ENCODE data around the gene IFRD2. TPM values are rescaled to one million over a fixed set of nuclear protein-coding genes. Genes with fewer than 3 reads are reported as not detected.
A peak's percentile ranks its signal among the peaks of the same experiment; 100 is the strongest.

Gene IFRD2
- total RNA-seq, 2 donors from 2014 or later: 56.3 to 62.1 TPM

GRCh38 chr3:50260027-50260941 lies 31.9 kb downstream of the IFRD2 start:
- Mint-ChIP-seq H3K27me3 (ENCODE audit: low read depth) (no peaks in the 10 kb centered on the region), H3K36me3 (ENCODE audit: insufficient read depth in 2 of 2) (peaks cover 11 to 14% of the 10 kb centered on the region in 2 donors), H3K4me3 (peak overlapping the region; percentile 63 to 67), H3K27ac (no peak overlapping the region), H3K9me3 (peaks cover 0 to 3% of the 10 kb centered on the region in 2 donors), H3K4me1 (ENCODE audit: low read depth) (peaks cover 15% of the 10 kb centered on the region)
- ATAC-seq (replicated peaks in 1 of 2): peak; percentile 96
- peak; percentile 90 to 96 for DNase-seq

DNA sequence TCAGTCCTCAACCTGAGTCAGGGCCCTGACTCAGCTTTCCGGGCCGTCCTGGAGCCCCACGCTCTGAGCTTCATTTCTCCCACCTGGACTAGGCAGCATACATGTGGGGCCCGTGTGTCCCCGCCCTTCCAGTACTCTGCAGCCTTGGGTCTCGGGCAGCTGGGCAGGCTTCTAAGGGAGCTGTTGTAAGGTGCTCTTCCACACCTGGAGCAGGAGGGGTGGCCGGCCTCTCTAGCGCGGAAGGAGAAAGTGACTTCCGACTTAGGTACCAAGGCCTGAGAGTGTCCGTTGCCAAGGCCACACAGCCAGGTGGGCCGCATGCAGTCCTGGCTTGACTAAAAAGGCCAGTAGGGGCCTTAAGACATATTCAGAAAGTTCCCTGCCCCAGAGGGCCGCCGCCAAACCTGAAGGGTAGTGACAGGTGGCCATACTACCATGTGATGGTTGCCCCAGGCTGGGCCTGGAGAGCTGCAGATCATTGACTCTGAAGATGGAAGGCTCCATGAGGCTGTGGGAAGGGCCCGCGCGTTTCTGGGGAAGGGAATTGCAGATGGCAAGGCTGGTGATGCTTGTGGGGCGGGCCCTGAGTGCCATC lies 32.7 kb downstream of the IFRD2 start:
- DNase-seq: no peak
- peaks cover 15% of the 10 kb centered on the region for H3K4me1 Mint-ChIP-seq (ENCODE audit: low read depth)
- no peak overlapping the region for H3K27ac Mint-ChIP-seq
- H3K4me3 Mint-ChIP-seq: peak overlapping the region; percentile 56 to 67
- no peaks in the 10 kb centered on the region for H3K27me3 Mint-ChIP-seq (ENCODE audit: low read depth)
- H3K9me3 Mint-ChIP-seq: peaks cover 0 to 3% of the 10 kb centered on the region in 2 donors
- H3K36me3 Mint-ChIP-seq (ENCODE audit: insufficient read depth in 2 of 2): peaks cover 11 to 14% of the 10 kb centered on the region in 2 donors
- ATAC-seq (replicated peaks in 1 of 2): peak; percentile 14 to 26

DNA sequence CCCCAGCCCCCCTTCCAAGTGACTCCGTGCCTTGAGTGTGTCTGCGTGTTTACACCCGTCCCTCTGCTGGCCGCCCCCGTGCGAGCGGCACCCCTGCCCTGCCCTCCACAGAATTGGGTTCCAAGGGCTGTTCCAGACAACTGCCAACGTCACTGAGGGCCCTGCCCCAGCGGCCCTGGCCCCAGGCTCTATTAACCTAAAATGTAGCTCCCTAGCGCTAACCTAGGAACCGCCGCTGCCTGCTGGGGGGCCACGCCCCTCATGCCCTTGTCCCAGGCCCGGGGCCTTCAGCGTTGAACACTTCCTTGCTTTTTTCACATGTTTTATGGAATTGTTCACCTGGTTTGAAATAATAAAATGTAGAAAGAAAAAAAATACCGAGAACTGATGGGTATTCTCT lies 33.2 kb downstream of the IFRD2 start:
- Mint-ChIP-seq H3K36me3 (ENCODE audit: insufficient read depth in 2 of 2) (peaks cover 11 to 14% of the 10 kb centered on the region in 2 donors), H3K27ac (no peak overlapping the region), H3K9me3 (peaks cover 0 to 3% of the 10 kb centered on the region in 2 donors), H3K4me1 (ENCODE audit: low read depth) (peaks cover 15% of the 10 kb centered on the region), H3K4me3 (peak overlapping the region; percentile 29 to 34), H3K27me3 (ENCODE audit: low read depth) (no peaks in the 10 kb centered on the region)
- DNase-seq (no peak), ATAC-seq (replicated peaks in 1 of 2) (no peak)

- Mint-ChIP-seq H3K9me3 (peaks cover 0 to 3% of the 10 kb centered on the region in 2 donors), H3K4me1 (ENCODE audit: low read depth) (peaks cover 22% of the 10 kb centered on the region), H3K4me3 (no peak overlapping the region), H3K27me3 (ENCODE audit: low read depth) (no peaks in the 10 kb centered on the region), H3K36me3 (ENCODE audit: insufficient read depth in 2 of 2) (peaks cover 12 to 16% of the 10 kb centered on the region in 2 donors), H3K27ac (no peak overlapping the region)
- DNase-seq (no peak), ATAC-seq (replicated peaks in 1 of 2) (no peak)
These were observed 34.1 kb downstream of the IFRD2 start for GRCh38 chr3:50258029-50258680.

DNA sequence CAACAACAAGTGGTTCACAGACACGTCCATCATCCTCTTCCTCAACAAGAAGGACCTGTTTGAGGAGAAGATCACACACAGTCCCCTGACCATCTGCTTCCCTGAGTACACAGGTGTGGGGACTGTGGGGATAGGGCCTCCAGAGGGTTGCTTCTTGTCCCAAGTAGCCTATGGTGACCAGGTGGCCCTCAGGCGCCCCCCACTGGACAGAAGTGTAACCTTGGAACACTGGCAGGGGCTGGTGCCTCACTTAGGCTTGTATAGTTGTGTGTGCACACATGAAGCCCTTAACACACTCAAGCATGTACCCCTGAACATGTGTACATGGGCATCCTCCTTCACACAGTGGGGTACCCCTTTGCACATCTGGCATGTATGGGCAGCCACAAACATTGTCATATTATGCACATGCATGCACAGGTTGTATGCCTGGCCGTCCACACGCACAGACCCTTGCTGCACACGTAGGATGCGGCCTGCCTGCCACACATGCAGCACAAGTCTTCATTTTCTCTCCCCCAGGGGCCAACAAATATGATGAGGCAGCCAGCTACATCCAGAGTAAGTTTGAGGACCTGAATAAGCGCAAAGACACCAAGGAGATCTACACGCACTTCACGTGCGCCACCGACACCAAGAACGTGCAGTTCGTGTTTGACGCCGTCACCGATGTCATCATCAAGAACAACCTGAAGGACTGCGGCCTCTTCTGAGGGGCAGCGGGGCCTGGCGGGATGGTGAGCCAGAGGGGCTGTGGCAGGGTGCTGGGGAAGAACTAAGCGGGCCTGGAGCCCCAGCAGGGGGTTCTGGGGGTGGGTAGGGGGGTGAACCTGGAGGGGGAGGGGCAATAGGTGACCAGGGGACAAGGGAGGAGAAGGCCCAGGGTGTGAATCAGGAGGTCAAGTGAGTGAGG lies 35.0 kb downstream of the IFRD2 start:
- no peaks in the 10 kb centered on the region for H3K27me3 Mint-ChIP-seq (ENCODE audit: low read depth)
- H3K4me3 Mint-ChIP-seq: no peak overlapping the region
- no peak overlapping the region for H3K27ac Mint-ChIP-seq
- ATAC-seq (replicated peaks in 1 of 2) (no peak), DNase-seq (peak in 1 of 2 donors; percentile 50)
- peaks cover 0 to 3% of the 10 kb centered on the region in 2 donors for H3K9me3 Mint-ChIP-seq
- H3K4me1 Mint-ChIP-seq (ENCODE audit: low read depth): peaks cover 22% of the 10 kb centered on the region
- H3K36me3 Mint-ChIP-seq (ENCODE audit: insufficient read depth in 2 of 2): peaks cover 12 to 16% of the 10 kb centered on the region in 2 donors

DNA sequence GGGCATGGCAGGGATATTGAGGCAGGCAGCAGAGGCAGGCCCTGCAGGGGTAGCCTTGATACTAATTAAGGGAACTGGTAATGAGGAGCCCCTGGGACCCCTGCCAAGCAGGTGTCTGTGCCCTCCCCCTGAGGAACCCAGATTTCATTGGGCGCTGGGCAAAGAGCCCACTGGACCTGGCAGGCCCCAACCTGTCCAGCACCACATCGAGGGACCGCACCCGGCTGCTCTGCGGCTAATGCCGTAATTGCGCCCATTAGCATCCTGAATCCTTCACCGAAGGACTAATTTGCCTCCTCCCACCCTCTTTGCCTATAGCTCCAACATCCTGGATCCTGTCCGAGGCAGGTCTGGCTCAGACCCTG lies 37.0 kb downstream of the IFRD2 start:
- peaks cover 18 to 20% of the 10 kb centered on the region in 2 donors for H3K36me3 Mint-ChIP-seq (ENCODE audit: insufficient read depth in 2 of 2)
- no peaks in the 10 kb centered on the region for H3K27me3 Mint-ChIP-seq (ENCODE audit: low read depth)
- ATAC-seq (replicated peaks in 1 of 2) (no peak), DNase-seq (no peak)
- H3K4me3 Mint-ChIP-seq: no peak overlapping the region
- H3K4me1 Mint-ChIP-seq (ENCODE audit: low read depth): peaks cover 36% of the 10 kb centered on the region
- H3K27ac Mint-ChIP-seq: no peak overlapping the region
- H3K9me3 Mint-ChIP-seq: peaks cover 0 to 3% of the 10 kb centered on the region in 2 donors

GRCh38 chr3:50254577-50255250 lies 37.5 kb downstream of the IFRD2 start:
- no peaks in the 10 kb centered on the region for H3K27me3 Mint-ChIP-seq (ENCODE audit: low read depth)
- no peak overlapping the region for H3K27ac Mint-ChIP-seq
- peaks cover 19 to 20% of the 10 kb centered on the region in 2 donors for H3K36me3 Mint-ChIP-seq (ENCODE audit: insufficient read depth in 2 of 2)
- DNase-seq (no peak), ATAC-seq (replicated peaks in 1 of 2) (no peak)
- peaks cover 39% of the 10 kb centered on the region for H3K4me1 Mint-ChIP-seq (ENCODE audit: low read depth)
- no peak overlapping the region for H3K4me3 Mint-ChIP-seq
- H3K9me3 Mint-ChIP-seq: peaks cover 0 to 3% of the 10 kb centered on the region in 2 donors

DNA sequence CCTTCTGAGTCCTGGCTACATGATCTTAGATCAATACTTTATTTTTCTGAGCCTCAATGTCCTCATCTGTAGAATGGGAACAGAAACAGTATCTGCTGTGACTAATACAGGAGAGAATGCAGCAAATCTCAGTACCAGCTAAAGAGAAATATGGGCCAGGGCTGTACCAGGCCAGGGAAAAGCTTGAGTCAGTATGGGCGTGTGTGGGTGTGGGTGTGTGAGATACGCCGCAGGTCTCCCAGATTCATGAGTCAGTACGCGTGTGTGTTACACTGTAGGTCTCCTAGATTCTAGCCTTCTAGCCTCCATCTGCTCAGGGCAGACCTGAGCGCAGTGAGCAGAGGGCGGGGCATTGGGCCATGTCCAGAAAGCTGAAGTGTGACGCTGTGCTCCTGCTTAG lies 41.0 kb downstream of the IFRD2 start:
- H3K4me3 Mint-ChIP-seq: peak overlapping the region; percentile 29 to 49
- no peaks in the 10 kb centered on the region for H3K9me3 Mint-ChIP-seq
- ATAC-seq (replicated peaks in 1 of 2) (peak; percentile 21 to 37), DNase-seq (peak in 1 of 2 donors; percentile 54)
- H3K4me1 Mint-ChIP-seq (ENCODE audit: low read depth): peaks cover 49% of the 10 kb centered on the region
- no peaks in the 10 kb centered on the region for H3K27me3 Mint-ChIP-seq (ENCODE audit: low read depth)
- peaks cover 8 to 15% of the 10 kb centered on the region in 2 donors for H3K36me3 Mint-ChIP-seq (ENCODE audit: insufficient read depth in 2 of 2)
- H3K27ac Mint-ChIP-seq: peak overlapping the region; percentile 92

DNA sequence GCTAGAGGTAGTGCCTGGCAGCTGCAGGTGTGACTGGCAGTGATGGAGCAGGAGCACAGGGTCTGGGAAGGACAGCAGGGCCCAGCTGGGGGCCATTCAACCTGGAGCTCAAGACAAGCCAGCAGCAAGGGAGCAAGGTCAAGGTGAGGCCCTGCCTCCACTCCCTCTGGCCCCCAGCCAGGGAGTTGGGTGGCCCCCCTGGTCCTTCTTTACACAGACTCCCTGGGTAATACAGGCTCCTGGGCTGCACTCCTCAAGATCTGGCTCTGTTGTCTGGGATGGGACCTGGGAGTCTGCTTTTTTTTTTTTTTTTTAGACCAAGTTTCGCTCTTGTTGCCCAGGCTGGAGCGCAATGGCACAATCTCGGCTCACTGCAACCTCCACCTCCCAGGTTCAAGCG lies 41.7 kb downstream of the IFRD2 start:
- Mint-ChIP-seq H3K36me3 (ENCODE audit: insufficient read depth in 2 of 2) (peaks cover 8 to 15% of the 10 kb centered on the region in 2 donors), H3K4me3 (peak overlapping the region in 1 of 2 donors; percentile 33), H3K9me3 (no peaks in the 10 kb centered on the region), H3K27me3 (ENCODE audit: low read depth) (no peaks in the 10 kb centered on the region), H3K4me1 (ENCODE audit: low read depth) (peaks cover 56% of the 10 kb centered on the region), H3K27ac (peak overlapping the region; percentile 92)
- DNase-seq (no peak), ATAC-seq (replicated peaks in 1 of 2) (no peak)

DNA sequence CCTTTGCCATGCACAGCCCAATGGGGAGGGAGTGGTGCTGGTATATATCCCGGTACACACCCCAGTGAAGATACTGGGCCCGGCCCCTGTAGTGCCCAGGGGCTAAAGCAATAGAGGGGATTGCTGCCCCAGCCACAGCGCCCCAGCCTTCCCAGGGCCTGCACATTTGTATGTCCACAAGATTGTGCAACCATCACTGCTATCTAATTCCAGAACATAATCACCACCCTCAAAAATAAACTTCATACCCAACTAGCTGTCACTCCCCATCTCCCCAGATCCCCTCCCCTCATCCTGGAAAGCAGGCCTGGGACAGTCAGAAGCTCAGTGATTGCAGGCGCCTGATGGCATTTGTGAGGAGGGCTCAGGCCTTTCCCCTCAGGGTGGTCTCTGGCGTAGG lies 42.8 kb downstream of the IFRD2 start:
- H3K9me3 Mint-ChIP-seq: no peaks in the 10 kb centered on the region
- no peak overlapping the region for H3K4me3 Mint-ChIP-seq
- H3K27me3 Mint-ChIP-seq (ENCODE audit: low read depth): no peaks in the 10 kb centered on the region
- H3K4me1 Mint-ChIP-seq (ENCODE audit: low read depth): peaks cover 67% of the 10 kb centered on the region
- peaks cover 8 to 15% of the 10 kb centered on the region in 2 donors for H3K36me3 Mint-ChIP-seq (ENCODE audit: insufficient read depth in 2 of 2)
- ATAC-seq (replicated peaks in 1 of 2): no peak
- DNase-seq: no peak
- H3K27ac Mint-ChIP-seq: no peak overlapping the region

- Mint-ChIP-seq H3K4me3 (peak overlapping the region; percentile 42 to 52), H3K36me3 (ENCODE audit: insufficient read depth in 2 of 2) (peaks cover 10 to 15% of the 10 kb centered on the region in 2 donors), H3K4me1 (ENCODE audit: low read depth) (peaks cover 73% of the 10 kb centered on the region), H3K27me3 (ENCODE audit: low read depth) (no peaks in the 10 kb centered on the region), H3K9me3 (no peaks in the 10 kb centered on the region), H3K27ac (peak overlapping the region; percentile 88)
- no peak for ATAC-seq (replicated peaks in 1 of 2)
- no peak for DNase-seq
These were observed 43.8 kb downstream of the IFRD2 start for GRCh38 chr3:50248387-50248786.

DNA sequence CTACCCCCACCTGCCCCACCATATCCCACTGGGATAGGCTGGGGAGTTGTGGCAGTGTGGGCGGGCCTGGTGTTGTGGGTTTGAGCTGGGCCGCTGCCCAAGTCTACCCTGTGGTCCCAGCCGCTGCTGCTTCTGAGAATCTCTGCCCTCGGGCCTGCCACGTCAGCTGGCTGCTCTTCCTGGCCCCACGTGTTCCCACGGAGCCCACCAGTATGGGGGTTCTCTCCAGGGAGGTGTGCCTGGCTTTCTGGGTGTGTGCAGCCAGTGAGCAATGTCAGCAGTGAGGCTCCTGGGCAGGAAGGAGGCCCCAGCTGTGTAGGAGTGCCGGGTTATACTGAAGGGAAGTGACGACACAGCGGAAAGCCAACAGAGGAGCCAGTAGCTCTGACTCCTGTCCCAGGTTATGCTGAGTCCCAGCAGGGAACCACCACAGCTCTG lies 45.7 kb downstream of the IFRD2 start:
- DNase-seq: peak; percentile 84 to 90
- H3K9me3 Mint-ChIP-seq: no peaks in the 10 kb centered on the region
- peak overlapping the region; percentile 93 for H3K27ac Mint-ChIP-seq
- H3K27me3 Mint-ChIP-seq (ENCODE audit: low read depth): no peaks in the 10 kb centered on the region
- peaks cover 8 to 13% of the 10 kb centered on the region in 2 donors for H3K36me3 Mint-ChIP-seq (ENCODE audit: insufficient read depth in 2 of 2)
- ATAC-seq (replicated peaks in 1 of 2): peak; percentile 85 to 86
- peaks cover 88% of the 10 kb centered on the region for H3K4me1 Mint-ChIP-seq (ENCODE audit: low read depth)
- peak overlapping the region; percentile 83 to 94 for H3K4me3 Mint-ChIP-seq

All from activated T-cell treated with anti-CD3 and anti-CD28 coated beads, Interleukin-2, amount 50 U/mL, for 72 hours (primary cell).